Natural killer cell treated with Interleukin-12 subunit alpha and Interleukin-12 subunit beta and Interleukin-15 and Interleukin-18, amount 100 ng/mL, for 72 hours (primary cell): Measurements from ENCODE around the gene FASLG. TPM values are rescaled to one million over a fixed set of nuclear protein-coding genes. Genes with fewer than 3 reads are reported as not detected.

Source experiments
- ATAC-seq, 2 donors: fragments of 150-1000 bp; cut with Tn5 transposase in 1 of 2; sonication (Bioruptor Pico), chemical (Tn5 transposase) in 1 of 2; 2 replicates each; pipeline ENCODE4 v1.10.0; 2021
- DNase-seq: peaks from one replicate; pipeline ENCODE4 v3.0.0; 2022; ENCODE audit warnings: low spot score
- H3K27ac Mint-ChIP-seq, 2 donors: 1 replicate in 1 of 2; 2 replicates in 1 of 2; pipeline ENCODE4 v1.8.0; 2022; ENCODE audit warnings: mixed read lengths in 2 of 2, mild to moderate bottlenecking in 1 of 2, moderate library complexity in 1 of 2
- H3K27me3 Mint-ChIP-seq, 2 donors: 1 replicate in 1 of 2; 2 replicates in 1 of 2; pipeline ENCODE4 v1.8.0; 2022; ENCODE audit warnings: mixed read lengths in 2 of 2
- H3K36me3 Mint-ChIP-seq: one replicate; pipeline ENCODE4 v1.8.0; 2022; ENCODE audit warnings: mixed read lengths
- H3K4me1 Mint-ChIP-seq, 2 donors: 1 replicate in 1 of 2; 2 replicates in 1 of 2; pipeline ENCODE4 v1.8.0; 2022; ENCODE audit warnings: low read depth in 2 of 2, mixed read lengths in 2 of 2, mild to moderate bottlenecking in 1 of 2
- H3K4me3 Mint-ChIP-seq: one replicate; pipeline ENCODE4 v1.8.0; 2022; ENCODE audit warnings: mixed read lengths
- H3K9me3 Mint-ChIP-seq: 2 replicates; pipeline ENCODE4 v1.8.0; 2022; ENCODE audit warnings: mixed read lengths
- total RNA-seq, 2 donors: library from RNA; stranded (reverse); gene quantifications; one replicate each; pipeline ENCODE4 v1.2.3, GENCODE V29; 2022

The FASLG gene
- total RNA-seq, 2 donors from 2014 or later = 80.6 to 195 TPM

DNA sequence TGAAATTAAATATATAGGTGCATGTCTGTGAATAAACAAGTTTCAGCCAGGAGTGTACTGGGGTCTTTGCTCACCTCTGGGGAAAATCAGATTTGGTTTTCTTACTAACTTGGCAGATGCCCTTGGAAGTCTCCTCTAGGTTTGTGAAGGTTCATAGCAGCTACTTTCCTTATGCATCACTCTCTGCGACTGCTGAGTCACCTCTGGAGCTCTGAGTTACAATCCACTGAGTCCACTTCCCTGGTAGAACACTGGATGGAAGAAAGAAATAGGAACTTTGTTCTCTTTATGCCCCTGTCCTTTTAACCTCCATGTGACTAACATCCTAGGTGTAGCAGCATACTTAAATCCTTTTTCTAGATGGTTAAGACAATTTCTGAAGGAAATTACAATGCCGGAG lies 4.4 kb upstream of the FASLG start:
- Mint-ChIP-seq H3K36me3 (no peaks in the 10 kb centered on the region), H3K4me1 (peaks cover 28 to 48% of the 10 kb centered on the region in 2 donors), H3K27ac (peak overlapping the region; percentile 29 to 47), H3K4me3 (peak overlapping the region; percentile 51), H3K27me3 (no peaks in the 10 kb centered on the region), H3K9me3 (no peaks in the 10 kb centered on the region)
- ATAC-seq = peak in 1 of 2 donors; percentile 56
- no peak for DNase-seq

- H3K27ac Mint-ChIP-seq = peak overlapping the region; percentile 10 to 68
- no peaks in the 10 kb centered on the region for H3K27me3 Mint-ChIP-seq
- H3K4me3 Mint-ChIP-seq = peak overlapping the region; percentile 30
- H3K4me1 Mint-ChIP-seq = peaks cover 36 to 57% of the 10 kb centered on the region in 2 donors
- H3K36me3 Mint-ChIP-seq = peaks cover 17% of the 10 kb centered on the region
- ATAC-seq = no peak
- no peaks in the 10 kb centered on the region for H3K9me3 Mint-ChIP-seq
- no peak for DNase-seq
Observed at GRCh38 chr1:172656576-172656975, 2.3 kb upstream of the FASLG start.

DNA sequence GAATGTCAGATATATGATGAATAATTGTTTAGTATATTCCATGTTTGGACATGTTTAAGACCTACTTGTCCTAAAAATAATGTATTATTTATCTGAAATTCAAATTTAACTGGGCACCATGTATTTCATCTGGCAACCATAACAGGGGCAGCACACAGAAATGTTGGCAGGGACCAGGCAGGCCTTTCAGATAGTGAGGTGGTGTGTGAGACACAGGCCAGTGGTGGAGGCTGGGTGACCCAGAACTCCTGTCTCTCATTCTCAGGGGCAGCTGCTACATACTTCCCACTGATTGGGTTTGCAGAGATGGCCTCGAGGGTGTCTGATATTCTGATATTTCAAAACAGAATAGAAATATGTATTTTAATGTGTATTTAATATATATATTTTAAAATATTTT lies 1.3 kb upstream of the FASLG start:
- H3K27ac Mint-ChIP-seq = no peak overlapping the region
- no peaks in the 10 kb centered on the region for H3K27me3 Mint-ChIP-seq
- H3K4me3 Mint-ChIP-seq = no peak overlapping the region
- H3K4me1 Mint-ChIP-seq = peaks cover 40 to 65% of the 10 kb centered on the region in 2 donors
- no peak for ATAC-seq
- no peak for DNase-seq
- H3K36me3 Mint-ChIP-seq = peaks cover 18% of the 10 kb centered on the region
- no peaks in the 10 kb centered on the region for H3K9me3 Mint-ChIP-seq

DNA sequence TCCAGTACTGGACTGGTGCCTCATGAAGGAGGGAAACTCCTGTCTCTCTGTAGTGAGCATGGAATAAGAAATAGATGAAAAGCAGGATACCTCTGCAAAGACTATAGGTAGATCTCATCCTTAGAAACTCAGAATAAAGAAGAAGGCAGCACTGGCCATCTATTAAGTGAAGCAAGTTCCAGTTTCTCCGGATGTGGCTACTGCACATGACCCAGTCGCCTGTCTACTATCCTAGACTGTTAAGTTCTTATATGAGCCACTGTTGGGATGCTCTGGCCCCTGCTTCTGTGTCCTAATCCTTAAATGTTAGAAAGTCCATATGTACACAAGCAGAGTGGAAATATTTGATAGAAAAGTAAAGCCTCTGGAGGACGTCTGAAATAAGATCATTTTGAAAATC lies 2.2 kb downstream of the FASLG start:
- Mint-ChIP-seq H3K27me3 (no peaks in the 10 kb centered on the region), H3K9me3 (no peaks in the 10 kb centered on the region), H3K27ac (peak overlapping the region; percentile 98 to 100), H3K36me3 (peaks cover 50% of the 10 kb centered on the region), H3K4me3 (peak overlapping the region; percentile 95), H3K4me1 (peaks cover 58 to 72% of the 10 kb centered on the region in 2 donors)
- DNase-seq (peak; percentile 74), ATAC-seq (peak; percentile 30 to 34)

DNA sequence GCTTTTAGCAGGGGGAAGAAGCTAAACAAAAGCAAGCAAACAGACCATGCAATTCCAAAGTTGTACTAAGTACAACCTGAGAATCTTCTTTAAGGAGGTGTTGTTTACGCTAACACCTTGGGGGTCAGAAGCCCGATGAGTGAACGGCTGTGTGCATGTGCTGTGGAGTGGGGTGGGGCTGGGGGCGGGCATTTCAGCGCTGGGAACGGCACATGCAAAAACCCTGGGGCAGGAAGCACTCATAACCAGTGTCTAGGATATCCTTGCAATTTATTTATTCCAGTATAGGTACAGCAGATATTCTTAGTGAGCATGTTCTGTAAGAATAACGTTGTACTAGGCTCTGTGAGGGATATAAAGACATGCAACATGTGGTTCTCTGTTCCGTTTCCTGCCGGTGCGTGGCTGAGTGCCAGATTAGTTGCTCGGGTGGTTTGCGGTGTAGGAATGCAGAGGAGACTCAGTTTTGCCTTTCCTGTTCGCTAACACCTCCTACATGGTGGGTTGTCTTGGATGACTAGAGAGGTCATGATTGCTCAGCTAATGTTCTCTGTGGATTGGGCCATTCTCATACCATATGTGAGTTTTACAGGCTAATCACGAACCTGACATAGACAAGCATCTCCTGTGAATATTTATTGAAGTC lies 3.7 kb downstream of the FASLG start:
- peaks cover 65 to 80% of the 10 kb centered on the region in 2 donors for H3K4me1 Mint-ChIP-seq
- peak overlapping the region; percentile 95 for H3K4me3 Mint-ChIP-seq
- peak; percentile 95 for DNase-seq
- ATAC-seq = peak; percentile 88 to 89
- H3K27ac Mint-ChIP-seq = peak overlapping the region; percentile 98 to 100
- H3K27me3 Mint-ChIP-seq = no peaks in the 10 kb centered on the region
- peaks cover 65% of the 10 kb centered on the region for H3K36me3 Mint-ChIP-seq
- H3K9me3 Mint-ChIP-seq = no peaks in the 10 kb centered on the region

GRCh38 chr1:172663732-172664131 lies 4.8 kb downstream of the FASLG start:
- Mint-ChIP-seq H3K27ac (peak overlapping the region; percentile 98 to 100), H3K27me3 (no peaks in the 10 kb centered on the region), H3K36me3 (peaks cover 76% of the 10 kb centered on the region), H3K4me3 (peak overlapping the region; percentile 95), H3K4me1 (peaks cover 68 to 83% of the 10 kb centered on the region in 2 donors), H3K9me3 (no peaks in the 10 kb centered on the region)
- DNase-seq (peak; percentile 65), ATAC-seq (no peak)

GRCh38 chr1:172668097-172668496 lies 9.2 kb downstream of the FASLG start:
- peaks cover 77% of the 10 kb centered on the region for H3K36me3 Mint-ChIP-seq
- no peaks in the 10 kb centered on the region for H3K27me3 Mint-ChIP-seq
- no peak for DNase-seq
- no peak for ATAC-seq
- no peaks in the 10 kb centered on the region for H3K9me3 Mint-ChIP-seq
- peak overlapping the region; percentile 98 to 100 for H3K27ac Mint-ChIP-seq
- H3K4me3 Mint-ChIP-seq = peak overlapping the region; percentile 95
- H3K4me1 Mint-ChIP-seq = peaks cover 78 to 89% of the 10 kb centered on the region in 2 donors

DNA sequence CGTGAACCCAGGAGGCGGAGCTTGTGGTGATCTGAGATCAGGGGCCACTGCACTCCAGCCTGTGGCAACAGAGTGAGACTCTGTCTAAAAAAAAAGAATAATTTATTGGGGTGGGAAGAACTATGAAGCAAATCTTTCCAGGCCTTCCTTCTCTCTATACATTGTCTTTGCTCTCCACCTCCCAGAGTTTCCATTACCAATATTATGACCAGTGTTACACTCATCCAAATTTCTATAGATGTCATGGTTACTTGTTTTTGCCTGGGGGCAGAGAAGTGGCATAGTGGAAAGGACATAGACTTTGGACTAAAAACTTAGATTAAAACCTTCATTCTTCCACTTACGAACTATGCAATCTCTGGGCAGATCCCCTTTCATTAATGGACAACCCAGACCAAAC lies 10.1 kb downstream of the FASLG start:
- ATAC-seq (no peak), DNase-seq (no peak)
- Mint-ChIP-seq H3K27ac (peak overlapping the region; percentile 98 to 100), H3K36me3 (peaks cover 78% of the 10 kb centered on the region), H3K4me3 (peak overlapping the region; percentile 91), H3K4me1 (peaks cover 80 to 90% of the 10 kb centered on the region in 2 donors), H3K9me3 (no peaks in the 10 kb centered on the region), H3K27me3 (no peaks in the 10 kb centered on the region)

DNA sequence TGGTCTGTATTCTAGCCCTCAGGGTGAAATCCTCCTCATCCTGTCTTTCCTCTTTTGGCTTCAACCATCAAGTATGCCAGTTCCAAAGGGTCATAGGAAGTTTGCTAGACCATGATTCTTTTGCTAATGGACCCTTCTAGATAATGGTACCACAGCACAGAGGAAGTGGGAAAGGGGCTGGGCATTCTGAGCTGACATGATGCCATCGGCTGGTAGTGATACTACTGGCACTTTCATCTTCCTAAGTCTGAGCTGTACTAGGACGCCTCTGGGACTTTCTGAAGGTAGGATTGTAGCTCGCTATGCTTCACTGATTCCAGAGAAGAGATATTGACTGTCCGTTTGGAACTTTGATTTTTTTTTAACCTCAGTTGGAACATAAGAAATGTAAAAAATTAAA lies 11.4 kb downstream of the FASLG start:
- H3K27ac Mint-ChIP-seq = peak overlapping the region; percentile 98 to 100
- ATAC-seq = peak; percentile 70 to 78
- H3K36me3 Mint-ChIP-seq = peaks cover 66% of the 10 kb centered on the region
- H3K27me3 Mint-ChIP-seq = no peaks in the 10 kb centered on the region
- no peaks in the 10 kb centered on the region for H3K9me3 Mint-ChIP-seq
- H3K4me3 Mint-ChIP-seq = peak overlapping the region; percentile 91
- DNase-seq = peak; percentile 74
- peaks cover 83 to 93% of the 10 kb centered on the region in 2 donors for H3K4me1 Mint-ChIP-seq

DNA sequence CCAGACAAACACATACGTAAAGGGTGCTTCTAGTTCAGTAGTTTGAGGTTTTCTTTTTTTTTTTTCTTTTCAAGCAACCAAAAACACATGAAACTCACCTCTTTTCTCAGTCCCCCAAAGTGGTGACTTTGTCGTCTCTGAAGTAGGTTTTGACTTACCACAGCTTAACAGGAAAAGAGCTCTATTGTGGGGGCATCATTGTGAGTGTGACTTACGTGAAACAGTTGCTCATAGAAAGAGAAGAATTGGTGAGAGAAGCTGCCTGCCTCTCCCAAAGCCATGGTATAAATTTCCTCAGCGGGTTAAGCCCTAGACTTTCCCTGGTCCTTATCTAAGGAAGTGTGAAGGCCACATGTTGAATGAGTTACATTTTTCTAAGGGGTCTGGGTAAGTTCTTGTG lies 11.9 kb downstream of the FASLG start:
- H3K4me3 Mint-ChIP-seq = peak overlapping the region; percentile 91
- ATAC-seq (peak; percentile 79 to 82), DNase-seq (peak; percentile 83)
- peaks cover 82 to 93% of the 10 kb centered on the region in 2 donors for H3K4me1 Mint-ChIP-seq
- peak overlapping the region; percentile 98 to 100 for H3K27ac Mint-ChIP-seq
- no peaks in the 10 kb centered on the region for H3K27me3 Mint-ChIP-seq
- H3K9me3 Mint-ChIP-seq = no peaks in the 10 kb centered on the region
- peaks cover 62% of the 10 kb centered on the region for H3K36me3 Mint-ChIP-seq

GRCh38 chr1:172671591-172671990 lies 12.7 kb downstream of the FASLG start:
- H3K27me3 Mint-ChIP-seq = no peaks in the 10 kb centered on the region
- H3K4me3 Mint-ChIP-seq = peak overlapping the region; percentile 91
- H3K9me3 Mint-ChIP-seq = no peaks in the 10 kb centered on the region
- ATAC-seq = no peak
- DNase-seq = no peak
- peaks cover 54% of the 10 kb centered on the region for H3K36me3 Mint-ChIP-seq
- H3K4me1 Mint-ChIP-seq = peaks cover 78 to 91% of the 10 kb centered on the region in 2 donors
- H3K27ac Mint-ChIP-seq = peak overlapping the region; percentile 98 to 100

DNA sequence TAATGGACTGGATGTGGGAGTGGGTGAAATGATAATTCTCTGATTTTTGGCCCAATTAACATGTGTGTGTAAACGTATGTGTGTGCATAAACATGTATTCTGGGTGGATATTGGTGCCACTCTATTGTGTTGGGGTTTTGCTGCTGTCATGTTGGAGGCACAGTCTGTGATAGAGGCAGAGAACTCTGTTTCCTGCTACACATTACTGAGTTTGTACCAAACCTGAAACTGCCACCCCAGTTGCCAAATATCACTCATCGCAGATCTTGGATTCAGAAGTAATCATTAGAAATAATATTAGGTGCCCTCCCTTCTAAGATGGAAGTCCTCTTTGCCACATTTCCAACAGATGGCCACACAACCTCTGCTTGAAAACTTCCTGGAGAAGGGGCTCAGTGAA lies 13.8 kb downstream of the FASLG start:
- Mint-ChIP-seq H3K27ac (peak overlapping the region; percentile 98 to 100), H3K36me3 (peaks cover 48% of the 10 kb centered on the region), H3K4me3 (peak overlapping the region; percentile 91), H3K4me1 (peaks cover 80 to 91% of the 10 kb centered on the region in 2 donors), H3K27me3 (no peaks in the 10 kb centered on the region), H3K9me3 (no peaks in the 10 kb centered on the region)
- DNase-seq = no peak
- peak in 1 of 2 donors; percentile 45 for ATAC-seq

DNA sequence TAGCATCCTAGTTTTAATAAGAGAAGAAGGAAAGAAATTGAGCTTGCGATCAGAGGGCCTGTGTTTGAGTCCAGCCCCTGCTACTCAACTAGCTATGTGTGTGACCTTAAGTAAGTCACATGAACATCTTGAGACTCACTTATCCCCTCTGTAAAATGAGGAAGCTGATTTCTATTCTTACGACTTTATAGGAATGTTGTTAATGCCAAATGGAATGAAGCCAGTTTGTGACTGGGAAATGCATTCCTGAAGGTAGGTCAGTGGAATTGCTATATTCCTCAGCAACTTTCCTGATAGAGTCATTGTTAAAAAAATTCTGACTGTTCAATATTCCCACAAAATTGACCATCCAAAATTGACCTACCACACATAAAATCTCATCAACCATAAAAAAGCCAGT lies 14.9 kb downstream of the FASLG start:
- Mint-ChIP-seq H3K27me3 (no peaks in the 10 kb centered on the region), H3K27ac (peak overlapping the region; percentile 98 to 100), H3K4me1 (peaks cover 80 to 89% of the 10 kb centered on the region in 2 donors), H3K36me3 (peaks cover 43% of the 10 kb centered on the region), H3K4me3 (peak overlapping the region; percentile 91), H3K9me3 (peaks cover 2% of the 10 kb centered on the region)
- ATAC-seq (no peak), DNase-seq (no peak)

- peak; percentile 76 for ATAC-seq
- H3K9me3 Mint-ChIP-seq = peaks cover 2% of the 10 kb centered on the region
- peaks cover 77 to 84% of the 10 kb centered on the region in 2 donors for H3K4me1 Mint-ChIP-seq
- peak overlapping the region; percentile 98 to 100 for H3K27ac Mint-ChIP-seq
- H3K27me3 Mint-ChIP-seq = no peaks in the 10 kb centered on the region
- DNase-seq = peak; percentile 64
- H3K4me3 Mint-ChIP-seq = peak overlapping the region; percentile 91
- peaks cover 33% of the 10 kb centered on the region for H3K36me3 Mint-ChIP-seq
Observed at GRCh38 chr1:172674831-172675613, 16.1 kb downstream of the FASLG start.
